ENCODE measurements around the gene ERF. TPM values are rescaled to one million over a fixed set of nuclear protein-coding genes. Genes with fewer than 3 reads are reported as not detected.

Gene ERF
- total and polyA plus RNA-seq, 2 of the 8 experiments (the other 6 are each of a cell fraction or from before 2014, with no cell fraction given): 43.7 to 62.7 TPM

- ChIA-PET CTCF (ENCODE audit: partially characterized antibody) (no interaction called here), POLR2A (ENCODE audit: partially characterized antibody) (no interaction called here)
- Histone ChIP-seq H2BK20ac (ENCODE audit: low read length) (no peak overlapping the region), H3K27me3 (replicated peaks in 1 of 4; ENCODE audit: control insufficient read depth in 3 of 4, extremely low read depth in 1 of 4, insufficient read depth in 3 of 4, low read length in 3 of 4) (no peaks in the 10 kb centered on the region), H3K56ac (replicated peaks; ENCODE audit: insufficient read length, low read depth, low read length) (no peak overlapping the region), H4K8ac (ENCODE audit: extremely low read depth, insufficient read depth, low read length) (no peak overlapping the region), H3K23ac (ENCODE audit: insufficient read length) (no peak overlapping the region), H3K36me3 (ENCODE audit: control insufficient read depth in 2 of 4, insufficient read depth in 4 of 4, low read length in 3 of 4) (peaks cover 6 to 49% (median 23%) of the 10 kb centered on the region in 4 experiments; a peak in 7 of 8 replicates), H3K9me3 (ENCODE audit: insufficient read depth in 2 of 2, low read depth in 1 of 2, low read length in 1 of 2) (no peaks in the 10 kb centered on the region), H3K18ac (ENCODE audit: extremely low read depth, low read length) (no peak overlapping the region), H2AFZ (ENCODE audit: low read length) (no peak overlapping the region), H2AK5ac (ENCODE audit: low read depth, low read length) (no peak overlapping the region), H2BK5ac (ENCODE audit: low read depth, low read length) (no peak overlapping the region), H4K20me1 (replicated peaks in 1 of 2; ENCODE audit: control insufficient read depth in 1 of 2, insufficient read depth in 2 of 2, low read length in 2 of 2) (peaks cover 15 to 23% of the 10 kb centered on the region in 2 experiments), H3K4me1 (replicated peaks in 1 of 4; ENCODE audit: control insufficient read depth in 3 of 4, insufficient read depth in 4 of 4, low read length in 3 of 4) (peaks cover 2 to 6% (median 4%) of the 10 kb centered on the region in 4 experiments; a peak in 5 of 7 replicates), H3K9ac (replicated peaks in 1 of 4; ENCODE audit: extremely low read depth in 1 of 4, low read depth in 3 of 4, low read length in 3 of 4) (no peak overlapping the region), H4K91ac (replicated peaks; ENCODE audit: insufficient read length, low read length) (no peak overlapping the region), H3K79me2 (ENCODE audit: control insufficient read depth in 1 of 2, insufficient read depth in 2 of 2, low read length in 2 of 2) (peaks cover 27 to 44% of the 10 kb centered on the region in 2 experiments), H2BK15ac (ENCODE audit: low read length) (no peak overlapping the region), H3K4me3 (ENCODE audit: extremely low read depth in 1 of 4, insufficient read depth in 2 of 4, low read depth in 3 of 4, low read length in 4 of 4) (no peak overlapping the region), H3K14ac (ENCODE audit: insufficient read length) (no peak overlapping the region), H3K27ac (ENCODE audit: low read depth, low read length) (no peak overlapping the region), H3K4me2 (ENCODE audit: insufficient read depth in 1 of 2, low read depth in 2 of 2, low read length in 2 of 2) (no peak overlapping the region), H3K23me2 (ENCODE audit: low read depth, low read length) (peaks cover 8% of the 10 kb centered on the region; the same call in 1 of the 2 replicates), H4K5ac (ENCODE audit: insufficient read length, low read depth, low read length) (no peak overlapping the region), H2BK12ac (ENCODE audit: low read depth, low read length) (no peak overlapping the region), H3K79me1 (ENCODE audit: low read depth, low read length) (peaks cover 15% of the 10 kb centered on the region), H2BK120ac (replicated peaks; ENCODE audit: low read depth, low read length) (no peak overlapping the region), H3K4ac (replicated peaks; ENCODE audit: insufficient read length, low read depth, low read length) (no peak overlapping the region)
- TF ChIP-seq CBX5 (IDR thresholded peaks at IDR 0.05; ENCODE audit: low read depth, low read length): no peak
- TF ChIP-seq, protein P1, sequence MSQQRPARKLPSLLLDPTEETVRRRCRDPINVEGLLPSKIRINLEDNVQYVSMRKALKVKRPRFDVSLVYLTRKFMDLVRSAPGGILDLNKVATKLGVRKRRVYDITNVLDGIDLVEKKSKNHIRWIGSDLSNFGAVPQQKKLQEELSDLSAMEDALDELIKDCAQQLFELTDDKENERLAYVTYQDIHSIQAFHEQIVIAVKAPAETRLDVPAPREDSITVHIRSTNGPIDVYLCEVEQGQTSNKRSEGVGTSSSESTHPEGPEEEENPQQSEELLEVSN (IDR thresholded peaks at IDR 0.05): no peak
- TF ChIP-seq ATF2 (IDR thresholded peaks at IDR 0.05; ENCODE audit: low read length): no peak
- no peak for TF ChIP-seq TBP (IDR thresholded peaks at IDR 0.05; ENCODE audit: low read depth, low read length)
- no peak for TF ChIP-seq EGR1 (IDR thresholded peaks at IDR 0.05; ENCODE audit: borderline replicate concordance, low read depth, low read length)
- no peak for TF ChIP-seq NANOG (IDR thresholded peaks at IDR 0.05; ENCODE audit: insufficient read depth, low read depth, low read length, poor library complexity, severe bottlenecking)
- no peak for TF ChIP-seq EP300 (IDR thresholded peaks at IDR 0.05; ENCODE audit: borderline replicate concordance in 1 of 2, low read depth in 2 of 2, low read length in 2 of 2)
- WGBS, 2 experiments (ENCODE audit: extremely low coverage in 1 of 2, insufficient coverage in 1 of 2, insufficient read length in 1 of 2, insufficient replicate concordance in 2 of 2, low coverage in 1 of 2, low lambda C conversion rate in 2 of 2, missing lambda C conversion rate in 1 of 2): 81% methylated on average over 1 of the region's 1 CpG; no CpG with 5 or more reads in 1 of the 2 experiments
- no peak for DNase-seq (ENCODE audit: low read depth in 1 of 2, low spot score in 2 of 2)
- no peak for FAIRE-seq
These were observed 42.0 kb downstream of the ERF start for GRCh38 chr19:42212886-42213285.
